ENCODE measurements around the gene TRIM65.

The TRIM65 gene

DNA sequence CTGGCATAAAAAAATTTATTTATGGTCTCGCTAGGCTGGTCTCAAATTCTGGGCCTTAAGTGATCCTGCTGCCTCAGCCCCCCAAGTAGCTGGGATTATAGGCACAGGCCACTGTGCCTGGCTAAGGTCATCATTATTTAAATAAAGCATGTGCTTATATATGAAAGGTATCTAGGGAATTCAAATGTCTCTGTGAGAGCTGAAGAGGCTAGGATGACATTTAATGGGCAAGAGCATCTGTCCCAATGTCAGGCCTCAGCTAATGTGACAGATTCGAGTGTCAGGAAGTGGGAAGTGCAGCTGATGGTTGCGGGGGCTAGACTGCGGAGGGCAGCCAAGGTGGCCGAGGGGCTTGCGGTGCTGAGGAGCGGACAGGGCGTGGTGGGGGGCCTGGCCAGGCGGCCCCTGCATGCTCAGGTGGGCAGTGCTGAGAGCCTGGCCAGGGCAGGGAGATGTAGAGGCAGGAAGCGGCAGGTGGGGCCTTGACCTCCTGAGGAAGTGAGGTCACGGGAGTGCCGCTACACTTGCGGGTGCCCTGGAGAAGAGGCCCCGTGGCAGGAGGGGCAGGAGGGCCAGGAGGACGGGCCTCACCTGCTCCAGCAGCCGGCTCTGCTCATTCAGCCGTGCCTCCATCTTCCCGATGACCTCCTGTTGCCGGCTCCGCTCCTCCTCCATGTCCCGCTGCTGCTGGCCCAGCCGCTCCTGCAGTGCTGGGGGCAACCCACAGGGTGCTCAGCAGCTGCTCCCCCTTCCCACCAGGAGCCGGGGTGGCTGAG is 20.6 kb upstream of the TRIM65 start:
- 87% methylated on average over 22 of the region's 23 CpGs for WGBS
- Histone ChIP-seq H2AFZ (ENCODE audit: low read depth, low read length) (no peak overlapping the region), H2AK5ac (ENCODE audit: low read length, severe bottlenecking) (no peak overlapping the region), H3K4ac (ENCODE audit: low read depth in 1 of 2, low read length in 2 of 2) (no peak overlapping the region), H4K91ac (ENCODE audit: low read length) (no peak overlapping the region), H3K27ac (ENCODE audit: low read length, poor library complexity, severe bottlenecking) (no peak overlapping the region), H2BK12ac (ENCODE audit: low read length in 2 of 2) (no peak overlapping the region), H3K14ac (ENCODE audit: low read length in 2 of 2) (no peak overlapping the region), H3K9me3 (ENCODE audit: control insufficient read depth, low read length) (no peaks in the 10 kb centered on the region), H3K18ac (ENCODE audit: low read depth in 1 of 2, low read length in 2 of 2) (no peak overlapping the region), H3K23ac (ENCODE audit: low read length in 2 of 2) (no peak overlapping the region), H3K27me3 (ENCODE audit: control insufficient read depth in 1 of 2, insufficient read depth in 1 of 2, low read length in 2 of 2) (no peaks in the 10 kb centered on the region), H2BK15ac (ENCODE audit: low read depth, poor library complexity, severe bottlenecking) (no peak overlapping the region), H3K9ac (ENCODE audit: low read length) (no peak overlapping the region), H3K36me3 (ENCODE audit: control insufficient read depth in 1 of 2, insufficient read depth in 2 of 2, low read depth in 1 of 2, low read length in 2 of 2) (peaks cover 31 to 44% of the 10 kb centered on the region in 2 experiments), H2BK5ac (ENCODE audit: low read depth, low read length, poor library complexity, severe bottlenecking) (no peak overlapping the region), H2BK120ac (ENCODE audit: low read depth, low read length) (no peak overlapping the region), H3K4me1 (ENCODE audit: control insufficient read depth, insufficient read depth, low read depth, low read length) (peaks cover 4% of the 10 kb centered on the region), H3K79me1 (replicated peaks; ENCODE audit: low read length, poor library complexity, severe bottlenecking) (no peaks in the 10 kb centered on the region), H4K8ac (ENCODE audit: low read length) (no peak overlapping the region), H3K4me2 (ENCODE audit: low read length, poor library complexity, severe bottlenecking) (no peak overlapping the region), H3K4me3 (ENCODE audit: insufficient read depth in 1 of 2, low read depth in 1 of 2, low read length in 2 of 2) (no peak overlapping the region)
- DNase-seq, result no peak

DNA sequence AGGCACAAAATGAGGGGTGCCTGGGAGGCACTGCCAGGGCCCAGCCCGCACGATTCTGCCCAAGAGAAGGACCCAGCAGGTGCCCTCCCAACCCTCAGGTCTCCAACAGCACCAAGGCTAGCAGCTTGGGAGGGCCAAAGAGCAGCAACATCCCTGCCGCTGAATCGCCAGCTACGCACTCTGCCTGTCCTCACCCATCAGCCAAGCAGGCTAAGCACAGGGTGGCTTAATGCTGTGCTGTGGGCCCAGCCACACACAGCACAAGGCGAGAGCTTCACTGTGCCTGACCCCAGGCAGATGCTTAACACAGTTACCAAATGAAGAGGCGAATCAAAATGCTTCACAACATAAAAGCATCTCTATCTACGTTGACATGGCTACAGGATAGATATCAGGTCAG is 18.5 kb upstream of the TRIM65 start:
- Histone ChIP-seq H2BK12ac (ENCODE audit: low read length in 2 of 2) (no peak overlapping the region), H3K4ac (ENCODE audit: low read depth in 1 of 2, low read length in 2 of 2) (no peak overlapping the region), H2BK15ac (ENCODE audit: low read depth, poor library complexity, severe bottlenecking) (no peak overlapping the region), H4K91ac (ENCODE audit: low read length) (peak overlapping the region; percentile 56), H3K36me3 (ENCODE audit: control insufficient read depth in 1 of 2, insufficient read depth in 2 of 2, low read depth in 1 of 2, low read length in 2 of 2) (peaks cover 38 to 46% of the 10 kb centered on the region in 2 experiments), H3K23ac (ENCODE audit: low read length in 2 of 2) (no peak overlapping the region), H3K4me2 (ENCODE audit: low read length, poor library complexity, severe bottlenecking) (no peak overlapping the region), H3K79me1 (replicated peaks; ENCODE audit: low read length, poor library complexity, severe bottlenecking) (no peaks in the 10 kb centered on the region), H3K9me3 (ENCODE audit: control insufficient read depth, low read length) (no peaks in the 10 kb centered on the region), H2BK5ac (ENCODE audit: low read depth, low read length, poor library complexity, severe bottlenecking) (no peak overlapping the region), H3K9ac (ENCODE audit: low read length) (no peak overlapping the region), H4K8ac (ENCODE audit: low read length) (no peak overlapping the region), H3K4me3 (ENCODE audit: insufficient read depth in 1 of 2, low read depth in 1 of 2, low read length in 2 of 2) (no peak overlapping the region), H3K27ac (ENCODE audit: low read length, poor library complexity, severe bottlenecking) (no peak overlapping the region), H3K4me1 (ENCODE audit: control insufficient read depth, insufficient read depth, low read depth, low read length) (peaks cover 5% of the 10 kb centered on the region), H2BK120ac (ENCODE audit: low read depth, low read length) (no peak overlapping the region), H3K27me3 (ENCODE audit: control insufficient read depth in 1 of 2, insufficient read depth in 1 of 2, low read length in 2 of 2) (no peaks in the 10 kb centered on the region), H3K18ac (ENCODE audit: low read depth in 1 of 2, low read length in 2 of 2) (no peak overlapping the region), H2AK5ac (ENCODE audit: low read length, severe bottlenecking) (no peak overlapping the region), H2AFZ (ENCODE audit: low read depth, low read length) (no peak overlapping the region), H3K14ac (ENCODE audit: low read length in 2 of 2) (peak overlapping the region in 1 of 2 experiments; percentile 26)
- whole genome bisulfite sequencing, result 97% methylated on average over 8 of the region's 8 CpGs
- DNase-seq, result no peak

DNA sequence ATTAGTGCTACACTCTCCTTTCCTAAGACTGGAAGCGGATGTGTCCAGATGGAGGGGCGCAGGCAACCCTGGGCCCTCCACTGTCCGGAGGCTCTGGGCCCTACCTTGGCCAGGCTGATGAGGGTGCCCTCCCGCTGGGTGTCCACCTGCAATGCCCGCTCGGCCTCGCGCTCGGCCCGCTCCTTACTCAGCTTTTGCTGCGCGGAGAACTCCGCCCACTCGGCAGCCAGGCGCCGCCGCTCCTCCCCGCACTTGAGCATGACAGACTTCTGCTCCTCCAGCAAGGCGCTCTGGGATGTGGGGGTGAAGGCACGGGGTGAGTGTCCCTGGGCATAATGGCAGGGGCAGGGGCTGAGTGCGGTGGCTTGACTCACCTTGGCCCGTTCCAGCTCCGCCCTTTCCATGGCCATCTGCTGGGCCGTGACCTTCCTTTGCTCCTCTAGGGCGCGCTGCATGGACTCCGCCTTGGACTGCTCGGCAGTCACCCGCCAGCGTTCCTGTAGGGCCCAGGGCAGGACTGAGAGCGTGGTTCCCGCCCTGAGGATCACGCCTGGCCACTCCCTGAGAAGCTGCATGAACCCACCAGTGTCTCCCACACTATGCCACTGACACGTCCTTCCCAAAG is 18.0 kb upstream of the TRIM65 start:
- 92% methylated on average over 34 of the region's 34 CpGs for WGBS
- Histone ChIP-seq H2BK15ac (ENCODE audit: low read depth, poor library complexity, severe bottlenecking) (no peak overlapping the region), H4K91ac (ENCODE audit: low read length) (no peak overlapping the region), H3K79me1 (replicated peaks; ENCODE audit: low read length, poor library complexity, severe bottlenecking) (no peaks in the 10 kb centered on the region), H3K27me3 (ENCODE audit: control insufficient read depth in 1 of 2, insufficient read depth in 1 of 2, low read length in 2 of 2) (no peaks in the 10 kb centered on the region), H3K9ac (ENCODE audit: low read length) (no peak overlapping the region), H3K4ac (ENCODE audit: low read depth in 1 of 2, low read length in 2 of 2) (peak overlapping the region in 1 of 2 experiments; percentile 24), H4K8ac (ENCODE audit: low read length) (no peak overlapping the region), H2BK5ac (ENCODE audit: low read depth, low read length, poor library complexity, severe bottlenecking) (no peak overlapping the region), H3K4me1 (ENCODE audit: control insufficient read depth, insufficient read depth, low read depth, low read length) (peaks cover 5% of the 10 kb centered on the region), H3K27ac (ENCODE audit: low read length, poor library complexity, severe bottlenecking) (no peak overlapping the region), H3K23ac (ENCODE audit: low read length in 2 of 2) (no peak overlapping the region), H2BK12ac (ENCODE audit: low read length in 2 of 2) (no peak overlapping the region), H2AK5ac (ENCODE audit: low read length, severe bottlenecking) (no peak overlapping the region), H3K36me3 (ENCODE audit: control insufficient read depth in 1 of 2, insufficient read depth in 2 of 2, low read depth in 1 of 2, low read length in 2 of 2) (peaks cover 36 to 42% of the 10 kb centered on the region in 2 experiments), H2BK120ac (ENCODE audit: low read depth, low read length) (no peak overlapping the region), H3K14ac (ENCODE audit: low read length in 2 of 2) (peak overlapping the region in 1 of 2 experiments; percentile 26), H2AFZ (ENCODE audit: low read depth, low read length) (no peak overlapping the region), H3K4me3 (ENCODE audit: insufficient read depth in 1 of 2, low read depth in 1 of 2, low read length in 2 of 2) (no peak overlapping the region), H3K9me3 (ENCODE audit: control insufficient read depth, low read length) (no peaks in the 10 kb centered on the region), H3K18ac (ENCODE audit: low read depth in 1 of 2, low read length in 2 of 2) (no peak overlapping the region), H3K4me2 (ENCODE audit: low read length, poor library complexity, severe bottlenecking) (no peak overlapping the region)
- DNase-seq, result no peak

DNA sequence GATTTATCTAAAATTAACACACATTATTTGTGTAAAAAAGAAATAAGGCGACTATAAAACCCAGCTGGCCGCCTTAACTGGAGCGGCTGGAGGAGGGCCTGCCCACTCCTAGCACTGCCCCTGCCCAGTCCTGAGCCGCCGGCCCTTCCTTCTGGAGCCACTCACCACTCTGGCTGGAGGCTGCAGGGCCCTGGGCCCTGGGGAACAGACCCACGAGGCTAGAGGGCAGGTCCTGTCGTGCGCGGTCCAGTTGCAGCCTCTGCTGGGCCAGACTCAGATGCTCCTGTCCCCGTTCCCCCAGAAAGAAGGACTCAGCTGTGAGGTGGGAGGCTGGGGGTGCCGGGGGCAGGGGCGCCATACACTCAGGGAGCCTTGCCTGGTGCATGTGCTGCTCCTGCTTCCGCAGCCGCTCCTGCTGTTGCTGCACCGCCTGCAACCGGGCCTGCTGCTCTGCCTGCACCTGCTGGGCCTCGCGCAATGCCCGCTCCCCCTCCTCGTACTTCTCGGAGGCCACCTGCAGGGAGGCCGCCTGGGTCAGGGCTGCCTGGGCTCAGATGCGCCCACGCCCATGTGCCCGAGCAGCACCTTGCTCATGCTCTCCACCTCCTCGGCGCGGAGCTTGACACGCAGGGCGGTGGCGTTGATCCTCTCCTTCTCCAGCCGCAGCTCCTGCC is 16.9 kb upstream of the TRIM65 start:
- no peak overlapping the region for H3K27ac ChIP-seq (ENCODE audit: low read length, poor library complexity, severe bottlenecking)
- H3K4me3 ChIP-seq (ENCODE audit: insufficient read depth in 1 of 2, low read depth in 1 of 2, low read length in 2 of 2), result no peak overlapping the region
- H3K23ac ChIP-seq (ENCODE audit: low read length in 2 of 2), result no peak overlapping the region
- H4K8ac ChIP-seq (ENCODE audit: low read length), result no peak overlapping the region
- H3K4me1 ChIP-seq (ENCODE audit: control insufficient read depth, insufficient read depth, low read depth, low read length), result peaks cover 7% of the 10 kb centered on the region
- no peak overlapping the region for H3K14ac ChIP-seq (ENCODE audit: low read length in 2 of 2)
- no peaks in the 10 kb centered on the region for H3K27me3 ChIP-seq (ENCODE audit: control insufficient read depth in 1 of 2, insufficient read depth in 1 of 2, low read length in 2 of 2)
- no peak overlapping the region for H2BK15ac ChIP-seq (ENCODE audit: low read depth, poor library complexity, severe bottlenecking)
- no peak overlapping the region for H2AFZ ChIP-seq (ENCODE audit: low read depth, low read length)
- H2BK120ac ChIP-seq (ENCODE audit: low read depth, low read length), result no peak overlapping the region
- H3K36me3 ChIP-seq (ENCODE audit: control insufficient read depth in 1 of 2, insufficient read depth in 2 of 2, low read depth in 1 of 2, low read length in 2 of 2), result peaks cover 30 to 37% of the 10 kb centered on the region in 2 experiments
- no peak overlapping the region for H3K4me2 ChIP-seq (ENCODE audit: low read length, poor library complexity, severe bottlenecking)
- H3K9ac ChIP-seq (ENCODE audit: low read length), result no peak overlapping the region
- no peak overlapping the region for H4K91ac ChIP-seq (ENCODE audit: low read length)
- no peak overlapping the region for H3K18ac ChIP-seq (ENCODE audit: low read depth in 1 of 2, low read length in 2 of 2)
- no peaks in the 10 kb centered on the region for H3K79me1 ChIP-seq (replicated peaks; ENCODE audit: low read length, poor library complexity, severe bottlenecking)
- no peaks in the 10 kb centered on the region for H3K9me3 ChIP-seq (ENCODE audit: control insufficient read depth, low read length)
- H3K4ac ChIP-seq (ENCODE audit: low read depth in 1 of 2, low read length in 2 of 2), result no peak overlapping the region
- 96% methylated on average over 32 of the region's 32 CpGs for WGBS
- H2AK5ac ChIP-seq (ENCODE audit: low read length, severe bottlenecking), result no peak overlapping the region
- H2BK5ac ChIP-seq (ENCODE audit: low read depth, low read length, poor library complexity, severe bottlenecking), result no peak overlapping the region
- no peak for DNase-seq
- no peak overlapping the region for H2BK12ac ChIP-seq (ENCODE audit: low read length in 2 of 2)
